HepG2 (cell line): ENCODE data around the gene WWTR1. TPM values are rescaled to one million over a fixed set of nuclear protein-coding genes. Genes with fewer than 3 reads are reported as not detected.
A peak's percentile ranks its signal among the peaks of the same experiment; 100 is the strongest.

Experiments
- ETV6 ChIP-seq: sonication (generic); formaldehyde crosslinking; conservative IDR thresholded peaks from 2 replicates; pipeline ENCODE4 v1.4.0; 2020; ENCODE audit warnings: missing genetic modification reagents
- IRF2 ChIP-seq: IDR thresholded peaks from 2 replicates; pipeline ENCODE4 v1.6.1; 2018; ENCODE audit warnings: missing genetic modification reagents, missing compliant biosample characterization
- MIXL1 ChIP-seq: IDR thresholded peaks from 2 replicates; pipeline ENCODE4 v1.6.1; 2016
- NCOR1 ChIP-seq: fragments of 200-600 bp; sonication (generic); IDR thresholded peaks from 2 replicates; pipeline ENCODE4 v1.7.0; 2017; ENCODE audit warnings: antibody characterized with exemption, low read length, borderline replicate concordance
- NFE2L2 ChIP-seq: fragments of 150-350 bp; IDR thresholded peaks from 2 replicates; pipeline ENCODE4 v1.6.1; 2014; ENCODE audit warnings: low read length
- NR1H2 ChIP-seq: sonication (generic); formaldehyde crosslinking; IDR thresholded peaks from 2 replicates; pipeline ENCODE4 v1.8.1; 2022; ENCODE audit warnings: low read depth, missing genetic modification reagents, borderline replicate concordance
- PPARG ChIP-seq: conservative IDR thresholded peaks from 2 replicates; pipeline ENCODE4 v1.6.1; 2016; ENCODE audit warnings: missing biosample characterization, missing genetic modification reagents
- ZNF737 ChIP-seq: sonication (generic); formaldehyde crosslinking; IDR thresholded peaks from 2 replicates; pipeline ENCODE4 v1.5.0; 2020; ENCODE audit warnings: missing genetic modification reagents, mild to moderate bottlenecking, borderline replicate concordance
- polyA plus RNA-seq, 8 experiments: library from polyadenylated mRNA; depleted of rRNA in 3 of 8; stranded (reverse) in 7 of 8; unstranded in 1 of 8; fragments of >200 nt; fragmentation: Illumina TruSeq in 4 of 8; extraction: Trizol in 4 of 8; gene quantifications; 2 replicates each; pipeline versions ENCODE4 v1.2.1 to v1.2.3, GENCODE V29; 2011 to 2016; ENCODE audit warnings: low read depth in 4 of 8, missing spikeins in 1 of 8, mixed read lengths in 1 of 8; ENCODE audit not compliant: insufficient read depth in 1 of 8
- total RNA-seq, 5 experiments: library from RNA; depleted of rRNA; stranded (reverse); fragments of >200 nt; fragmentation: Illumina TruSeq; extraction: Trizol; gene quantifications; 2 replicates each; pipeline ENCODE4 v1.2.3, GENCODE V29; 2016; ENCODE audit warnings: low read depth in 1 of 5
- TF ChIP-seq, protein P1 (sequence below), 2 experiments: fragments of 450-650 bp in 1 of 2; sonication (generic) in 1 of 2; formaldehyde crosslinking in 1 of 2; IDR thresholded peaks; 2 replicates each; pipeline versions ENCODE4 v1.6.1 to v1.8.0; 2016 to 2022; ENCODE audit warnings: antibody characterized with exemption in 1 of 2, mild to moderate bottlenecking in 1 of 2, missing genetic modification reagents in 1 of 2
- TF ChIP-seq, protein P2 (sequence below): sonication (generic); formaldehyde crosslinking; IDR thresholded peaks from 2 replicates; pipeline ENCODE4 v1.8.1; 2023; ENCODE audit warnings: mild to moderate bottlenecking, missing genetic modification reagents
- TF ChIP-seq, protein P3 (sequence below), 2 experiments: IDR thresholded peaks; 2 replicates each; pipeline ENCODE4 v1.6.1; 2011 to 2012; ENCODE audit warnings: low read length in 2 of 2, borderline replicate concordance in 1 of 2, low read depth in 1 of 2, mild to moderate bottlenecking in 1 of 2, moderate library complexity in 1 of 2
- TF ChIP-seq, protein P4 (sequence below): sonication (generic); formaldehyde crosslinking; IDR thresholded peaks from 2 replicates; pipeline ENCODE4 v1.5.1; 2020; ENCODE audit warnings: missing genetic modification reagents, mild to moderate bottlenecking, borderline replicate concordance

WWTR1 gene
- total and polyA plus RNA-seq, 2 of the 13 experiments (the other 11 are each of a cell fraction or from before 2014, with no cell fraction given), result 19.7 to 139 TPM

DNA sequence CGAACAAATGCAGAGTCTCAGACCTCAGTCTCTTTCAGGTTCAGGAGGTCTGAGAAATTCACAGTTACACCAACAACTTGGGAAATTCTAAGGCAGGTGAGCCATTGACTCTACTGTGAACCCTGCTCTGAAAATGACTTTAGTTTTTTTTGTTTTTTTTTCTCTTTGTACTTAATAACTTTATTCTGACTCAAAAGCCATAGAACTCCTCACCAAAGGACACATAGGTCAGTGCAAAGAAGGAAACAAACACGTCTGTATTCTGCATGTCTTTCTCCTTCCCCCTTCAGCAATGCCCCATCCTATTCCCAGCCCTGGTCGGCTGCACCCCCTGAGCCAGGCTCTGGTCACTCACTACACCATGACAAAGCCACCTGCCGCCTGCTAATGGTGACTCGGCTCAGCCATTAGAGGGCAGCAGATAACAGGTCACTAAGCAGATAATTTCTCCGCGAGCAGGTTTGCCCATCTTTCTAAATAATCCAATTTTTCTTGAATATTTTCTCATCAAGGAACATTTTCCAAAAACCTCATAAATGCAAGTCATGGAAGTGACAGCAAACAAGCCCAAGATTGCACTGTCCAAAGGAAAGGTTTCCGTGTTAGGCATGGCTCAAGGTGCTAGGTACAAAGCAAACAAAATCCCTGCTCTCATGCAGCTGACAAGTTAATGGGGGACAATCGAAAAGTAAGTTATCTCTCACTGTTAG, 145.6 kb downstream of the WWTR1 start (continued):
- TF ChIP-seq, protein P1, sequence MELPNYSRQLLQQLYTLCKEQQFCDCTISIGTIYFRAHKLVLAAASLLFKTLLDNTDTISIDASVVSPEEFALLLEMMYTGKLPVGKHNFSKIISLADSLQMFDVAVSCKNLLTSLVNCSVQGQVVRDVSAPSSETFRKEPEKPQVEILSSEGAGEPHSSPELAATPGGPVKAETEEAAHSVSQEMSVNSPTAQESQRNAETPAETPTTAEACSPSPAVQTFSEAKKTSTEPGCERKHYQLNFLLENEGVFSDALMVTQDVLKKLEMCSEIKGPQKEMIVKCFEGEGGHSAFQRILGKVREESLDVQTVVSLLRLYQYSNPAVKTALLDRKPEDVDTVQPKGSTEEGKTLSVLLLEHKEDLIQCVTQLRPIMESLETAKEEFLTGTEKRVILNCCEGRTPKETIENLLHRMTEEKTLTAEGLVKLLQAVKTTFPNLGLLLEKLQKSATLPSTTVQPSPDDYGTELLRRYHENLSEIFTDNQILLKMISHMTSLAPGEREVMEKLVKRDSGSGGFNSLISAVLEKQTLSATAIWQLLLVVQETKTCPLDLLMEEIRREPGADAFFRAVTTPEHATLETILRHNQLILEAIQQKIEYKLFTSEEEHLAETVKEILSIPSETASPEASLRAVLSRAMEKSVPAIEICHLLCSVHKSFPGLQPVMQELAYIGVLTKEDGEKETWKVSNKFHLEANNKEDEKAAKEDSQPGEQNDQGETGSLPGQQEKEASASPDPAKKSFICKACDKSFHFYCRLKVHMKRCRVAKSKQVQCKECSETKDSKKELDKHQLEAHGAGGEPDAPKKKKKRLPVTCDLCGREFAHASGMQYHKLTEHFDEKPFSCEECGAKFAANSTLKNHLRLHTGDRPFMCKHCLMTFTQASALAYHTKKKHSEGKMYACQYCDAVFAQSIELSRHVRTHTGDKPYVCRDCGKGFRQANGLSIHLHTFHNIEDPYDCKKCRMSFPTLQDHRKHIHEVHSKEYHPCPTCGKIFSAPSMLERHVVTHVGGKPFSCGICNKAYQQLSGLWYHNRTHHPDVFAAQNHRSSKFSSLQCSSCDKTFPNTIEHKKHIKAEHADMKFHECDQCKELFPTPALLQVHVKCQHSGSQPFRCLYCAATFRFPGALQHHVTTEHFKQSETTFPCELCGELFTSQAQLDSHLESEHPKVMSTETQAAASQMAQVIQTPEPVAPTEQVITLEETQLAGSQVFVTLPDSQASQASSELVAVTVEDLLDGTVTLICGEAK (IDR thresholded peaks at IDR 0.05), result peak; percentile 63
- TF ChIP-seq, protein P1 (CRISPR knock-in tag; IDR thresholded peaks at IDR 0.05), result peak; percentile 51; the same call in 1 of the 2 replicates
- TF ChIP-seq PPARG (CRISPR knock-in tag), result no peak
- TF ChIP-seq NFE2L2, result peak; percentile 61
- no peak for TF ChIP-seq NCOR1
- TF ChIP-seq, protein P2, sequence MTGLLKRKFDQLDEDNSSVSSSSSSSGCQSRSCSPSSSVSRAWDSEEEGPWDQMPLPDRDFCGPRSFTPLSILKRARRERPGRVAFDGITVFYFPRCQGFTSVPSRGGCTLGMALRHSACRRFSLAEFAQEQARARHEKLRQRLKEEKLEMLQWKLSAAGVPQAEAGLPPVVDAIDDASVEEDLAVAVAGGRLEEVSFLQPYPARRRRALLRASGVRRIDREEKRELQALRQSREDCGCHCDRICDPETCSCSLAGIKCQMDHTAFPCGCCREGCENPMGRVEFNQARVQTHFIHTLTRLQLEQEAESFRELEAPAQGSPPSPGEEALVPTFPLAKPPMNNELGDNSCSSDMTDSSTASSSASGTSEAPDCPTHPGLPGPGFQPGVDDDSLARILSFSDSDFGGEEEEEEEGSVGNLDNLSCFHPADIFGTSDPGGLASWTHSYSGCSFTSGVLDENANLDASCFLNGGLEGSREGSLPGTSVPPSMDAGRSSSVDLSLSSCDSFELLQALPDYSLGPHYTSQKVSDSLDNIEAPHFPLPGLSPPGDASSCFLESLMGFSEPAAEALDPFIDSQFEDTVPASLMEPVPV, result no peak
- no peak for TF ChIP-seq ETV6
- TF ChIP-seq IRF2 (CRISPR knock-in tag), result peak; percentile 54; the same call in 1 of the 2 replicates
- TF ChIP-seq ZNF737, result no peak
- TF ChIP-seq, protein P3, sequence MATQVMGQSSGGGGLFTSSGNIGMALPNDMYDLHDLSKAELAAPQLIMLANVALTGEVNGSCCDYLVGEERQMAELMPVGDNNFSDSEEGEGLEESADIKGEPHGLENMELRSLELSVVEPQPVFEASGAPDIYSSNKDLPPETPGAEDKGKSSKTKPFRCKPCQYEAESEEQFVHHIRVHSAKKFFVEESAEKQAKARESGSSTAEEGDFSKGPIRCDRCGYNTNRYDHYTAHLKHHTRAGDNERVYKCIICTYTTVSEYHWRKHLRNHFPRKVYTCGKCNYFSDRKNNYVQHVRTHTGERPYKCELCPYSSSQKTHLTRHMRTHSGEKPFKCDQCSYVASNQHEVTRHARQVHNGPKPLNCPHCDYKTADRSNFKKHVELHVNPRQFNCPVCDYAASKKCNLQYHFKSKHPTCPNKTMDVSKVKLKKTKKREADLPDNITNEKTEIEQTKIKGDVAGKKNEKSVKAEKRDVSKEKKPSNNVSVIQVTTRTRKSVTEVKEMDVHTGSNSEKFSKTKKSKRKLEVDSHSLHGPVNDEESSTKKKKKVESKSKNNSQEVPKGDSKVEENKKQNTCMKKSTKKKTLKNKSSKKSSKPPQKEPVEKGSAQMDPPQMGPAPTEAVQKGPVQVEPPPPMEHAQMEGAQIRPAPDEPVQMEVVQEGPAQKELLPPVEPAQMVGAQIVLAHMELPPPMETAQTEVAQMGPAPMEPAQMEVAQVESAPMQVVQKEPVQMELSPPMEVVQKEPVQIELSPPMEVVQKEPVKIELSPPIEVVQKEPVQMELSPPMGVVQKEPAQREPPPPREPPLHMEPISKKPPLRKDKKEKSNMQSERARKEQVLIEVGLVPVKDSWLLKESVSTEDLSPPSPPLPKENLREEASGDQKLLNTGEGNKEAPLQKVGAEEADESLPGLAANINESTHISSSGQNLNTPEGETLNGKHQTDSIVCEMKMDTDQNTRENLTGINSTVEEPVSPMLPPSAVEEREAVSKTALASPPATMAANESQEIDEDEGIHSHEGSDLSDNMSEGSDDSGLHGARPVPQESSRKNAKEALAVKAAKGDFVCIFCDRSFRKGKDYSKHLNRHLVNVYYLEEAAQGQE (IDR thresholded peaks at IDR 0.05; ENCODE audit: borderline replicate concordance in 1 of 2, low read depth in 1 of 2, low read length in 2 of 2), result no peak
- TF ChIP-seq, protein P4, sequence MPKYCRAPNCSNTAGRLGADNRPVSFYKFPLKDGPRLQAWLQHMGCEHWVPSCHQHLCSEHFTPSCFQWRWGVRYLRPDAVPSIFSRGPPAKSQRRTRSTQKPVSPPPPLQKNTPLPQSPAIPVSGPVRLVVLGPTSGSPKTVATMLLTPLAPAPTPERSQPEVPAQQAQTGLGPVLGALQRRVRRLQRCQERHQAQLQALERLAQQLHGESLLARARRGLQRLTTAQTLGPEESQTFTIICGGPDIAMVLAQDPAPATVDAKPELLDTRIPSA (CRISPR knock-in tag), result no peak
- no peak for TF ChIP-seq NR1H2 (CRISPR knock-in tag)
- TF ChIP-seq MIXL1 (CRISPR knock-in tag), result peak; percentile 38; the same call in 1 of the 2 replicates
